GM15510 (cell line): ENCODE data around the gene LY86.

Source experiments
- POLR2A ChIP-seq: IDR thresholded peaks from 3 replicates; pipeline ENCODE4 v1.6.1; 2011; ENCODE audit warnings: borderline replicate concordance; ENCODE audit not compliant: insufficient read length; ENCODE audit errors: extremely low read depth

The LY86 gene

DNA sequence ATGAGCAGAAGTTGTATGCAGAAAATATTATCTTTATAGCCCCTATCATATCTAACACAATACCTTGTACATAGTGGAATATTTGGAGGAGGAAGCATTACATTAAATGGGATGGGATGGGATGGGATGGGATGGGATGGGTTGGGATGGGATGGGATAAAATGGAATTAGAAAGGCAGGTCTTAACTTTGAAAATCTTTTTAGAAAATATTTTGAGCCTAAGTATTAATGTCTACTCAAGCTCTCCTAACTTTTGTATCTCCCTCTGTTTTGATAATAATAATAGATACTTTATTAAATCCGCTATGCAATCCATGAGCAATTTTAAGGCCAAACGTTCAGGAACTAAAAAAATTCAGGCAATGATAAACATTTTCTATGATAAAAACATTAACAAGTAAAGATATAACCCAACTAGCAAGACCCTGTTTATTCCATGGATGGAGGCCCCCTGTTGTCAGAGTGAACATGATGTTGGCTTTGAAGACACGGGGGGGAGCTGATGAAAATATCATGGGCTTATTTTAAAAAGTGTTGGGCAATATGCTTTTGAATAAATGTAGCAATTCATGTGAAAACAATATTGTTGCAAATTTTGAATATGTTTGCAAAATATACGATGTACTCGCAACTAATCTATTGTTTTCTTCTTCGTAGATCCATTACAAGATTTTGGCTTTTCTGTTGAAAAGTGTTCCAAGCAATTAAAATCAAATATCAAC, 35.9 kb downstream of the LY86 start:
- no peak for TF ChIP-seq POLR2A

DNA sequence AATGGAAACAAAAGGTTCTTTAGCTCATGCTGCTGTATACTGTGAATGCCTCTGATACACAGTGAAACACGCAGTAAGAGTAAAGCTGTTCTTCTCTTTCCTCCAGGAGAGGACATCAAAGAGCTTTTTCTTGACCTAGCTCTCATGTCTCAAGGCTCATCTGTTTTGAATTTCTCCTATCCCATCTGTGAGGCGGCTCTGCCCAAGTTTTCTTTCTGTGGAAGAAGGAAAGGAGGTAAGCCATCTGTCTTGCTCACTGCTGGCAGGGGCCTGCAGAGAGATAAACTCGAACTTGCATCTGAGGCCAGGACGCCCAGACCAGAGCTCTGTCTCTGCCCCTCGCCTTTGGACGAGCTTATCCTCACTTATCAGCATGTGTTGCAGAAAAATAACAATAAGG, 37.7 kb downstream of the LY86 start:
- no peak for TF ChIP-seq POLR2A

DNA sequence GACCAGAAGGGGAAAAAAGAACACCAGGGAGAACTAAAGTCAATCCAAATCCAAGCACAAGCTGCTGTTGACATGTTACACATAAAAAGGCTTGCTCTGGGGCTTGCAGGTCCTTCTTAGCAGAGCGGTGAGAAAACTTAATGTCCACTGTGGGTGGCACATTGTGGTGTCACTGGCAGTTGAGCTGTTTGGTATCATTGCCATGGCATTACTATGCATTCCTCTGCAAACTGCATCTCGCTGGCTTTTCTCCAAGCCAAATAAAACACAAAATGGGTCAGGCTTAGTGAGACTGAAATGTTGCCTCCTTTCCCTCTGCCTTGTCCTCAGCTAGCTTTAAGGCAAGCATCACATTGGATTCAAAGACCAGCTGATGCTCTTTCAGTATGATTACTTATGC, 40.9 kb downstream of the LY86 start:
- no peak for TF ChIP-seq POLR2A

DNA sequence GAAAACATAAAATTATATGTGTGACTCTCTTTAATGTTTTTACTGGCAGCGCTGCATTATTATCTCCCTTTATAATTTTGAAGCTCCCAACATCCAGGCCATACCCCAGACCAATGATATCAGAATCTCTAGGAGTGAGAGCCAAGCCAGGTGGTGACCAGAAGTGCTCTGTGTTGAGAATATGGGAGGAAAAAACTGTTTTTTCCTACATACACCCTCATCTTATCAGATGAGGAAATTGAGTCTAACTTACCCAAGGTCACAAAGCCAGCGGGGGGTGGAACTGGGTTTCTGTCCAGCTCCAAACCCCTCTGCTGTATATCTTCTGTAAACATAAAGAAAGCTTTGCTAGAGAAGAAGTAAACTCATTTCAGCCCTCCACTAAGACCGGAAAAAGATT, 42.5 kb downstream of the LY86 start:
- TF ChIP-seq POLR2A = no peak

DNA sequence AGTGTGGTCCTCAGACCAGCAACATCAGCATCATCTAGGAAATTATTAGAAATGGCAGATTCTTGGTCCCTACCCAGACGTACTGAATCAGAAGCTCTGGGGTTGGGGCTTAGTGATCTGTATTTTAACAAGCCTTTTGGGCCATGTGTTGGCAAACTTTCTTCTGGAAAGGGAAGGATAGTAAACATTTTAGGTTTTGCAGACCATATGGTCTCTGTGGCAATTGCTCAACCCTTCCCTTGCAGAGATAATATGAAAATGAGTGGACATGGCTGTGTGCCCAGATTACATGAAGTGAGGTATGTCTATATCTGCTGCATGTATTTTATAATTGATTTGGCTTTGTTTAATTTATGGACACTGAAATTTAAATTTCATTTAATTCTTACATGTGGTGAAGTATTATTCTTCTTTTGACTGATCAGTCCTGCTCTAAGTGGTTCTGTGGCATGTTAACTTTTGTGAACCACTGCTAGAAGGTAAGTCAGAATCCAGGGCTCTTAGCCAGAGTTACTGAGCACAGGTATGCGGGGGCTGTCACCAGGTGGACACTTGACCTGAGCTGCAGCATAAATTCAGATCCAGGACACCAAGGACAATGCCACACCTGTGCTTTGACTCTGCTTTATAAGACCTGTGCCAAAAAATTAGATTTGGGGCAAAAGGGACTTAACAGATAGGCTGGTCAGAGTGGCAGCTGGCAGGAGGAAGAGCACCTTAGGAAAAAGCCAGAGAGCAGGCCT, 43.2 kb downstream of the LY86 start:
- TF ChIP-seq POLR2A = no peak

DNA sequence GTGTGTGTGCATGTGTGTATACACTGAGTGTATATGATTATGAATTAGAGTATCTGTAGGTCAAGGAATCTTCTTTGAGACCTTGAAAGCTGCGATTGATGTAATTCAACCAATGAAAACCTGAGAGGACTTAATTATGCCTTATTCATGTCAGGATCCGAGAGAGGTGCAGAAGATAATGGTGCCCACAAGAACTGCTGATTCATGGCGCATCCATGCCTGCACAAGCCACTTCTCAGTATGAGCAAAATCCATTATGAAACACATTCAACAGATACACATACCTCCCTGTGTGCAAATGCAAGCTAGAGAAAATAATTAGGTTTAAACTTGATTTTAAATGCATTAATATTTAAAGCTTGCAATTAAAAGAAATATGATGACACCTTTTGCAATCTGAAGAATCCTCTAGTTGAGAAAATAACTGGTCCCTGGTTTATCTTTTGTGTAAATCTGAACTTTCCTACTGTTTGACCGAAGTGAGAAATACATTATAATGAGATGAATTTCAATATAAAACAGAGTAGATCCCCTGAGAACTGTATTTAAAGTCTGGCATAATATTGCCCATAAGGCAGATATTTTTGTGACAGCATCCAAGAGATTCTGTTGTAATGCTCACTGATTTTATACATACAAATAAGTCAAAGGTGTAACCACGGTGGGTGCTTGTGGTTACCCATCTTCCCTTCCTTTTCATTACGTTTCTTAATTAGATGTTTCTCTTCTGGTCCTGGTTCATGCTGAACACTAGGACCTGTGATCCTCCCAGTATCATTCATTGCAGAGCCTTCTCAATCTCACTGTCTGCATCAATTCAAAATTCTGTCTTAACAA, 45.6 kb downstream of the LY86 start:
- TF ChIP-seq POLR2A = no peak

DNA sequence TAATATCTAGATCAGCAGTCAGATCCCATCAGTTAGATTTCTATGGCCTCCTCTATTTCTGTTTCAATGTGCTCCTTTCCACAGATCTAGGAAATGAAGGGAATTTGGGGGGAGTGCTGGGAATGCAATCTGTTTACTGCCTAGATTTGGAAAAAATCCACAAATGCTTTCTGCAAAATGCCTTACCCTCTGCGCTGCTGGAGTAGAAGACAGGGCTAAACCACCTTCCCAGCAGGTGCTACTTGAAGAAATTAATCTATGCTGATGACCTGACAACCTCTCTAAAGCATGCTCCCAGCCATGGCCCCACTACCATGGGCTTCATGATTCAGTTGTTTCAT, 46.2 kb downstream of the LY86 start:
- no peak for TF ChIP-seq POLR2A

DNA sequence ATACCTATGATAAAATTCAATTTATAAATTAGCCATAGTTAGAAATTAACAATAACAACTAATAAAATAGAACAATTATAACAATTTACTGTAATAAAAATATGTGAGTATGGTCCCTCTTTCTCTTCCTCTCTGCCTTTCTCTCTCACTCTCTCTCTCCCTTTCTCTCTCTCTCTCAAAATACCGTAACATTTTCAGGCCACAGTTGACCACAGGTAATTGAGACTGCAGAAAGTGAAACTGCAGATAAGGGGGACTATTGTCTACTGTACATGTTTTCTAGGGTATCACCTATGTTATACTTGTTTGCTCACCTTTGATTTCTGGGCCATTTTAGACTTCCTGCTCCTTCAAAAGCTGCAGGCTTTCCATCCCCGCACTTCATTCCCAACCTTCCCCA, 46.8 kb downstream of the LY86 start:
- TF ChIP-seq POLR2A = no peak

DNA sequence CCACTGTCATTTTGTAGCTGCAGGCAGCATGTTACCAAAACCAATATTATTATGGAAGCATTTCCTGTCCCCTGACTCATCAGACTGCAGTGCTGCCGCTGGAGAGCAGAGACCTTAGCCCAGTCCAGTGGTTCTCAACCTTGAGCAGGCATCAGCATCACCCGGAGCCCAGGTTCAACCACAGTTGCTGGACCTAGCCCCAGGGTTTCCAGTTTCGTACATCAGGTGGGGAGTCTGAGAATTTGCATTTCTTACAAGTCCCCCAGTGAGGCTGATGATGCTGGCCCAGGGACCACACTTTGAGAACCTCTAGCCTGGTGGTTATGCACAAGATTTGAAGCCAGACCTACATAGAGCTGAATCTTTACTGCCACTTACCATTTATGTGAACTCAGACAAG, 47.3 kb downstream of the LY86 start:
- TF ChIP-seq POLR2A = no peak

DNA sequence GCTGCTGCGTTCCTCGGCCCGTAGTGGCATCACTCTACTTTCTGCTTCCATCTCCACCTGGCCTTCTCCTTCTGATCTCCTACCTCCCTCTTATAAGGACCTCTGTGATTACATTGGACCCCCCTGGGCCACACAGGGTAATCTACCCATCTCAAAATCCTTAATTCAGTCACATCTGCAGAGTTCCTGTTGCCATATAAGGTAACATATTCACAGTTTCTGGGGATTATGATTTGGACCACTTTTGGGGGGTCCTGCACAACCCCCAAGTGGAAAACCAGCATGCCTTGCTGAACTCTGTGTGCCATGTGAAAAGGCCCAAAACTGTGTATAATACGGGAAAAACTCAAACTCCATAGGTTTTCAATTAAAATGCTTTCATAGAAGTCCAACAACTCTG, 51.1 kb downstream of the LY86 start:
- TF ChIP-seq POLR2A = no peak

DNA sequence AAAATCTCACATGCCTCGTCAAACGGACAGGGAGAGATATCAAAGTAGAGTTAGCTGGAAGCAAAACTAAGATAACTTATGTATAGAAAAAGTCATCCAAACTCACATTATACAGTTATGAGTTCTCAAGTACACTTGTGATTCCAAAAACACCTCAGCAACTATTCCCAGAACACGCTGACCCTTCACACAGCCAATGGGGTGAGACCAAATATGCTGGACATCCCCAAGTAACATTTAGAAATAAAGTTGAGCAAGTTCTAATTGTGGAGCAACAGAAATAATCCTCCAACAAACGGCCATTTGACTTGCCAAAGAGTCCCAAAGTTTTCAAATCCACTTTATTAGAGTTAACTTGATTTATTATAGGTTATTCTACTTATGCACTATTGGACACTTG, 52.4 kb downstream of the LY86 start:
- TF ChIP-seq POLR2A = no peak

DNA sequence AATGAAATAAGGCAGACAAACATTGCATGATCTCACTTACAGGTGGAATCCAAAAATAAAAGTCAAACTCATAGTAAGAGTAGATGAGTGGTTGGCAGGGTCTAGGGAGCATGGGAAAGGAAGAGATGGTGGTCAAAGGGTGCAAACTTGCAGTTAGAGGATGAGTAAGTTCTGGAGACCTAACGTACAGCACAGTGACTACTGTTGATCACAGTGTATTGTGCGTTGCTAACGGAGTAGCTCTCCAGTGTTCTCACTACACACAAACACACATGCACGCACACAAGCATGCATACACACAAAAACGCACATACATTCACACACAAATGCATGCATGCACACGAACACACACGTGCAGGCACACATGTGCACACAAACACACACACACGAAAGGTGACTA, 54.9 kb downstream of the LY86 start:
- TF ChIP-seq POLR2A = no peak

DNA sequence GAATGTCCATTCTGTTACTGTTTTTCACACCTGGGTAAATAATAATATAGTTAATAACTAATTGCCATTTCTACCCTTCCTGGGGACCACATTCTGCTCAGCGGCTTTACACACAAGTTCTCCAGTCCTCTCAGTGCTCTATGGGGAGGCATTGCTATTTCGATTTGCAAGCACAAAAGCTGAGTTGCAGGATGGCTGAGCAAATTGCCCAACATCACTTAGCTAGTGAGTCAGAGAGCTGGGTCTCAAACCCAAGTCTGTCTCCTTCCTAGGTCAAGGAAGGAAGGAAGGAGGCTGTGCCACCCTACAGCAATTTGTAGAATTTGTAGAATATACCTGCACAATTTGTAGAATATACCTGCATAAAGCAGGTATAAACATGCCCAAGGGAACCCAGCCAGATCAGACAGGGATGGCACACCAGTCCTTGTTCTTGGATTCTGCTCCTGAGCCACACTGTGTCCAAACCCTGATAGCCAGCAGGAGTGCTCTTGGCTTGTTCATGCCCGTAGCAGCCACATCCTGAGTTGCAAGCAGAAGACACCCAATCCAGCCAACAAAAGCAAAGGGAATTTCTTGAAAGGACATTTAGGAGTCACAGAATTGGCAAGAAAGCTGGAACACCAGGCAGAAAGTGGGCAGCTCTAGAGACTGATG, 56.9 kb downstream of the LY86 start:
- TF ChIP-seq POLR2A = no peak

DNA sequence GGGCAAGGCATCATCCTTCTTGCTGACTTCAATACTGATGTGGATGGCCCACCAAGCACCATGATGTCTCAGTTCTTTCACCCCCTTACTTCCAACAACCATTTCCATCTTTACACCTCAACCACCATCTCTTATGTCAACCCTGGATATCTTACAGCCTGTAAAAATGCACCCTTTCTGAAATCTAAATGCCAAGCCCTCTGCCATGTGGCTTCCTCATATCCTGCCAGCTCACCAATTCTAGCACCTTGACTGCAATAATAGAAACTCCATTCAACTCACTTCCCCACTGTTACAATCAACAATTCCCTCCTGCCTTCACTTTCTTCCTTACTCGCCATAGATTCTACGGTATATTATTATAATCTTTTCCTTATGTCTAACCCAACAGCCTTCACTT, 57.9 kb downstream of the LY86 start:
- no peak for TF ChIP-seq POLR2A

DNA sequence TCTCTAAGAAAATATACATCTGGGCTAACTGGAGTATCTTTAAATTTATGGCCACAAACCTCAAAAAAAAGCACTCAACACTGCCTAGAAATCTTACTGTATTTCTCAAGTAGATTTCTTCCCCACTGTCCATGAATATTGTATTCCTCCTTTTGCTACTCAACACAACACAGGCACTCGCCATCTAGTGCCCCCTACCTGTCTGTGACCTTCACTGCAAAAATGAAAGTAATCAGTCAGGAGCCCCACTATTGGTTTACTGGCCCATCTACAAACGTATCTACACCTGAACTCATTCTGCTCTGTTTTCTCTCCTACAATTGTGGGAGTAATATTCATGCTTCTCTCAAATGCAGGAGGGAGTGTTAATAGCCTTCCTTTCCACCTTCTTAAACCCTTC, 58.3 kb downstream of the LY86 start:
- TF ChIP-seq POLR2A = no peak
